Adrenal gland (tissue), 5 donors: ENCODE measurements around the gene STARD13.

Source experiments
- CTCF ChIP-seq, 6 experiments: fragments of 450-650 bp in 4 of 6; fragments of 200-600 bp in 2 of 6; sonication (generic) in 1 of 6; IDR thresholded peaks; 1 replicate in 5 of 6; 2 replicates in 1 of 6; pipeline versions ENCODE4 v1.5.1 to v1.8.0; 2016 to 2021; ENCODE audit warnings: antibody characterized with exemption in 6 of 6, mild to moderate bottlenecking in 2 of 6, moderate library complexity in 1 of 6
- POLR2A ChIP-seq, 2 donors: fragments of 450-650 bp; IDR thresholded peaks; one replicate each; pipeline ENCODE4 v1.6.1; 2017; ENCODE audit warnings: antibody characterized with exemption in 2 of 2, mild to moderate bottlenecking in 2 of 2, moderate library complexity in 1 of 2
- donor health status: DM: no; HTN: no; CAD: no.

- TF ChIP-seq CTCF (IDR thresholded peaks at IDR 0.05) = no peak
- no peak for TF ChIP-seq POLR2A (IDR thresholded peaks at IDR 0.05)
Measured at GRCh38 chr13:33087091-33087490, 198.5 kb downstream of the STARD13 start.
